Lower leg skin (tissue), 3 donors: ENCODE results near the gene NTN4.

ENCODE experiments used
- CTCF ChIP-seq, 3 donors: fragments of 450-650 bp; IDR thresholded peaks; one replicate each; pipeline ENCODE4 v1.5.1; 2016; ENCODE audit warnings: antibody characterized with exemption in 3 of 3, mild to moderate bottlenecking in 3 of 3, moderate library complexity in 2 of 3
- POLR2A ChIP-seq, 2 donors: fragments of 450-650 bp; IDR thresholded peaks; one replicate each; pipeline ENCODE4 v1.6.1; 2016 to 2017; ENCODE audit warnings: antibody characterized with exemption in 2 of 2, mild to moderate bottlenecking in 1 of 2, moderate library complexity in 1 of 2

GRCh38 chr12:95663525-95663924, 127.0 kb downstream of the NTN4 start:
- no peak for TF ChIP-seq CTCF (IDR thresholded peaks at IDR 0.05)
- TF ChIP-seq POLR2A (IDR thresholded peaks at IDR 0.05), result no peak
